HCEC 1CT (cell line): ENCODE measurements around the gene RICTOR.

ENCODE experiments used
- DNase-seq: peaks from one replicate; pipeline ENCODE4 v3.0.0-alpha.2; 2017

Gene RICTOR

GRCh38 chr5:39074017-39074814 is at the start of gene RICTOR:
Gene RICTOR (minus strand): TSS chr5:39074399. CDS start chr5:39074377, 22 bp downstream.
- DNase-seq: peak; percentile 87

- DNase-seq: no peak
These were observed 47.7 kb upstream of the RICTOR start for GRCh38 chr5:39121922-39122321.

- no peak for DNase-seq
These were observed 47.1 kb upstream of the RICTOR start for GRCh38 chr5:39121315-39121714.

GRCh38 chr5:39120052-39120420 is 45.8 kb upstream of the RICTOR start:
- DNase-seq: no peak

GRCh38 chr5:39119404-39120051 is 45.3 kb upstream of the RICTOR start:
- DNase-seq: no peak

GRCh38 chr5:39118638-39119037 is 44.4 kb upstream of the RICTOR start:
- DNase-seq: no peak

GRCh38 chr5:39117401-39117800 is 43.2 kb upstream of the RICTOR start:
- peak; percentile 25 for DNase-seq

- no peak for DNase-seq
These were observed 42.4 kb upstream of the RICTOR start for GRCh38 chr5:39116344-39117170.

- DNase-seq: no peak
These were observed 41.6 kb upstream of the RICTOR start for GRCh38 chr5:39115644-39116343.

- no peak for DNase-seq
These were observed 40.0 kb upstream of the RICTOR start for GRCh38 chr5:39114155-39114554.

GRCh38 chr5:39113354-39113953 is 39.3 kb upstream of the RICTOR start:
- DNase-seq: no peak

GRCh38 chr5:39109606-39110005 is 35.4 kb upstream of the RICTOR start:
- DNase-seq: no peak

- no peak for DNase-seq
These were observed 34.8 kb upstream of the RICTOR start for GRCh38 chr5:39108987-39109386.

GRCh38 chr5:39107350-39107749 is 33.2 kb upstream of the RICTOR start:
- peak; percentile 14 for DNase-seq

- DNase-seq: peak; percentile 44
These were observed 32.1 kb upstream of the RICTOR start for GRCh38 chr5:39106322-39106721.

GRCh38 chr5:39104221-39104620 is 30.0 kb upstream of the RICTOR start:
- no peak for DNase-seq

- peak; percentile 62 for DNase-seq
These were observed 28.5 kb upstream of the RICTOR start for GRCh38 chr5:39102684-39103155.

- DNase-seq: peak; percentile 99
These were observed 26.7 kb upstream of the RICTOR start for GRCh38 chr5:39100851-39101396.

GRCh38 chr5:39100301-39100850 is 26.2 kb upstream of the RICTOR start:
- no peak for DNase-seq

- DNase-seq: no peak
These were observed 25.6 kb upstream of the RICTOR start for GRCh38 chr5:39099831-39100230.

- peak; percentile 76 for DNase-seq
These were observed 19.2 kb upstream of the RICTOR start for GRCh38 chr5:39093352-39093751.
